HG03064 (cell line): ENCODE data around the gene DEFB129.
"Not testable (repeated sequence)": the region's sequence is repeated elsewhere in the genome, so short reads cannot be mapped to it uniquely, and the experiment has no call there.

ENCODE experiments used
- ATAC-seq: cut with Tn5 transposase; IDR thresholded peaks from one replicate; pipeline ENCODE4 v1.9.1; 2021; ENCODE audit warnings: low read depth; ENCODE audit not compliant: unreplicated experiment

Gene DEFB129

DNA sequence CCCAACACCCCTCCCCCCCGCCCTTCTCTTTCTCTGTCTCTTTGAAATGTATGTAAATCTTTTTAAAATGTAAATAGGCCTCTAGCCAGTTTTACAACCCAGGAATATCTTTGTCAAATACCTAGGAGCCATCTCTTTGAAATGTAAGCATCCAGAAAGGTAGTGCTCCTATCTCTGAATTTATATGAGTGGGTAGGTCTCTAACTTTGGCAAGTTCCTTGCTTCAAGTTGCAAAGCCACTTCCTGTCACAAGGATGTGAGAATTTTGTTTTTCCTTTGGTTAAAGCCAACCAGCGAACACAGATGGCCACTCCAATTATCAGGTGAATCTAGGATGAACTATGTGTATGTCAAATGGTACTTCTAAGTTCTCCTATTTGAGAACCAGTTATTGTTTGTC lies 24.3 kb downstream of the DEFB129 start:
- no peak for ATAC-seq

DNA sequence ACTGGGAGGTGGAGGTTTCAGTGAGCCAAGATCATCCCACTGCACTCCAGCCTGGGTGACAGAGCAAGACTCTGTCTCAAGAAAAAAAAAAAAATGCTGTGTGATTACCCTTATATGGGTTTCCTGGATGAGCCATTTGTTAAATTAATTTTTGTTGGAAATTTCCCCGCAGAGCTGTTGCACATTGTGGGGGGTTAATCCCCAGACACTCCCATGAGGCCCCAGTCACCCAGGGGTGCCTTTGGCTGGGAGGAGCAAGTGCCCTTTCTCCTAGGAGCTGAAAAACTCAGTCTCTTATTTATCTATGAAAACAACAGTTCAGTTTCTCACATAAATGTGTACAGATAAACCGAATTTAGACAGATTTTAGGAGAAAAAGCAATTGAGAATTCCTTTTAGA lies 25.7 kb downstream of the DEFB129 start:
- no peak for ATAC-seq

GRCh38 chr20:253447-253846 lies 26.4 kb downstream of the DEFB129 start:
- not testable (repeated sequence) for ATAC-seq

DNA sequence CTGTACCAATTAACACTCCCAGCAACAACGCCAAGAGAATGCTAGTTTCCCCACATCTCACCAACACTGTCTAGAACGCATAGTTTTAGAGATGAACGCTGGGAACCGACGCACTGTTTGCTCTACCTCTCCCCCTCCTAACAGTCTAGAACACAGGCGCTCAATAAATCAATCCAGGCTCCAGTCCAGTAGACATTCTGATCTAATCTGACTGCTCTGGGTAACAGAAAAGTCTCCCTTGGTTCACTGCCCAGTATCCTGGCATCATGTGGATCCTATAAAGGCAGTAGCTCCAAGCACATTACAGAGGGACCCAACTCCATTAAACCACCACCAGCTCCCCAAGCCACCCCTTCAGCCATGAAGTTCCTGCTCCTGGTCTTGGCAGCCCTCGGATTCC lies 30.4 kb downstream of the DEFB129 start, which contains the start of gene DEFB132:
Gene DEFB132 (plus strand): TSS at position 306 of the 400 bp plus-strand sequence. CDS start 55 bp downstream, at position 361.
- ATAC-seq = no peak

DNA sequence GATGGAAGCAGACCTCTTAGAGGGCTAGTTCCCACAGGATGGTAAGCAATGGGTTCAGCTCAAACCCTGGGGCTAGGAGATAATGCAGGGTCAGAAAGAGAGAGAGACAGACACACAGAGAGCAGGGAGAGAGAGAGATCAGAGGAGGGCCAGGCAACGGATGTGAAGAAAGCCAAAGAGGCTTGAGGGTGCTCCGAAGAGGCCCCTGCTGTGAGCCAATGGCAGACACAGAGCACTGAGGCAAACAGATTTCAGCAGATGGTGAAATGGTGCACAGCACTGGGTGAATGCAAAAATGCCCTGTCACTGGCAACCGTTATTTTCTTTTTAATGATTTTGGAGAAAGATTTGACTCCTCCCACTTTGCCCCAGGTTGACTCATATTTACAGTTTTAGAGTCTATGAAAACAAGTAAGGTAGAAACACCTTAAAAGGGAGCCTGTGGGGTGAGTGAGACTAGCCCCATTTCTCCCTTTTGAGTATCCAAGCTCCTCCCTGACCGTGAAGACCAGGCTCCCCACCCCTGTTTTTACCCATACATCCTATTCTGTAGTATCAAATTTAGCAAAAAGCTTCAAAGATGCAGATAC lies 31.3 kb downstream of the DEFB129 start:
- no peak for ATAC-seq

DNA sequence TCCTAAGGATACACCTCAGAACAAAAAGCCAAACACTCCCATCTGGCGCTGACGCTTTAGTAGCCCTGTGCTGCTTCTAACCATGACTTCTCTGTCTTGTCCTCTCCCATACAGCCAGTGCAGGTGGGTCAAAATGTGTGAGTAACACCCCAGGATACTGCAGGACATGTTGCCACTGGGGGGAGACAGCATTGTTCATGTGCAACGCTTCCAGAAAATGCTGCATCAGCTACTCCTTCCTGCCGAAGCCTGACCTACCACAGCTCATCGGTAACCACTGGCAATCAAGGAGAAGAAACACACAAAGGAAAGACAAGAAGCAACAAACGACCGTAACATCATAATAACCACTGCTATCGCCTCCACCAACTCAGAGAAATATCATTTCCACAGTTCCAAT lies 31.9 kb downstream of the DEFB129 start:
- ATAC-seq = no peak

DNA sequence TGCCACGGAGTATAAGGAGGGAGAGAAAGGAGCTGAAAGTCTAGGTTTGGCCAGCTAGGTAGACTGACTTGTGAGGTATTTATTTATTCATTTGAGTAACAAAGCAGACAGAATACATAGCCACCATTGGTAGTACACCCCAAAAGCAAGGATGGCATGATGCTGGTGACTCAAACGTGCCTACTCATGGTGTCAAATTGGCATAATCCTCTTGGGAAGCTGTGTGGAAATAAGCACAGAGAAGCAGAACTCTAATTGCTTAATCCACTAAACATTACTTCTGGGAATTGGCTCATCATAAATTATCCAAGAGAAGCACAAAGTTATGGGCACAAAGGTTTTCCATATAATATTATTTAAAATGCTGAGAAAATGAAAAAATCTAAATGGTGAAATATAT lies 32.9 kb downstream of the DEFB129 start:
- ATAC-seq = no peak

GRCh38 chr20:263701-264100 lies 36.6 kb downstream of the DEFB129 start:
- ATAC-seq = no peak

GRCh38 chr20:266596-267562 lies 39.8 kb downstream of the DEFB129 start:
- ATAC-seq = peak; percentile 75

DNA sequence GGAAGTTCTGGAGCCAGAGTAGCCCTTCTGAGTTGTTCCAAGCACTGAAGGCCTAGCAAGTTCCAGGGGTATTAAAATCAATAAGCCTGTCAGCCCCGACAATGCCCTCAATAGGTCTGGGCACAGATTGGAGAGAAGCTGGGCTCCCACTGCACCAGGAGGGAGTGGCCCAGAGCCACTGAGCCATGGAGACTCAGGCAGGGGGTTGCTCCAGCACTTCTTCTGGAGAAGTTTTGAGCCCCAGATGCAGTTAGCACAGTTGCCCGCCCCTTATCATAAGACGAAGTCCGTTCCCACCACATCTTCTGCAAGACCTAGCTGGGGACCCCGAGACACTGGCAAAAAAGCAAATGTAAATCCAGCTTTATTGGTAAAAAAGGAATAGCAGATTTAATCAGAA lies 43.5 kb downstream of the DEFB129 start:
- ATAC-seq = no peak

- ATAC-seq = no peak
Observed at GRCh38 chr20:271069-271468, 44.0 kb downstream of the DEFB129 start.

GRCh38 chr20:271528-271927 lies 44.5 kb downstream of the DEFB129 start:
- no peak for ATAC-seq

- no peak for ATAC-seq
Observed at GRCh38 chr20:272718-273117, 45.7 kb downstream of the DEFB129 start.

DNA sequence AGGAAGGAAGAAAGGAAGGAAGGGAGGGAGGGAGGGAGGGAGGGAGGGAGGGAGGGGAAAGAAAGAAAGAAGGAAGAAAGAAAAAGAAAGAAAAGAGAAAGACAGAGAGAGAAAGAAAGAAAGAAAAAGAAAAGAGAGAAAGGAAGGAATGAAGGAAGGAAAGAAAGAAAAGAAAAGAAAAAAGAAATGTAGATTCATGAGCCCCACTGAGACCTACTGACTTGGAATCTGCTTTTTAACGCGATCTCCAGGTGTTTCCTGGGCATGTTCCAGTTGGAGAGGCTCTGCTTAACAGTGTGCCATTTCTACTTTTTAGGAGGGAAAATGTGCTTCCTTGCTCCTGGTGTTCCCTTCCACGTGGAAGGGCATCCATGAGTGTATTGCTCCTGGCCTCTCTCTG lies 46.8 kb downstream of the DEFB129 start:
- no peak for ATAC-seq

GRCh38 chr20:275791-276190 lies 48.7 kb downstream of the DEFB129 start:
- ATAC-seq = no peak

DNA sequence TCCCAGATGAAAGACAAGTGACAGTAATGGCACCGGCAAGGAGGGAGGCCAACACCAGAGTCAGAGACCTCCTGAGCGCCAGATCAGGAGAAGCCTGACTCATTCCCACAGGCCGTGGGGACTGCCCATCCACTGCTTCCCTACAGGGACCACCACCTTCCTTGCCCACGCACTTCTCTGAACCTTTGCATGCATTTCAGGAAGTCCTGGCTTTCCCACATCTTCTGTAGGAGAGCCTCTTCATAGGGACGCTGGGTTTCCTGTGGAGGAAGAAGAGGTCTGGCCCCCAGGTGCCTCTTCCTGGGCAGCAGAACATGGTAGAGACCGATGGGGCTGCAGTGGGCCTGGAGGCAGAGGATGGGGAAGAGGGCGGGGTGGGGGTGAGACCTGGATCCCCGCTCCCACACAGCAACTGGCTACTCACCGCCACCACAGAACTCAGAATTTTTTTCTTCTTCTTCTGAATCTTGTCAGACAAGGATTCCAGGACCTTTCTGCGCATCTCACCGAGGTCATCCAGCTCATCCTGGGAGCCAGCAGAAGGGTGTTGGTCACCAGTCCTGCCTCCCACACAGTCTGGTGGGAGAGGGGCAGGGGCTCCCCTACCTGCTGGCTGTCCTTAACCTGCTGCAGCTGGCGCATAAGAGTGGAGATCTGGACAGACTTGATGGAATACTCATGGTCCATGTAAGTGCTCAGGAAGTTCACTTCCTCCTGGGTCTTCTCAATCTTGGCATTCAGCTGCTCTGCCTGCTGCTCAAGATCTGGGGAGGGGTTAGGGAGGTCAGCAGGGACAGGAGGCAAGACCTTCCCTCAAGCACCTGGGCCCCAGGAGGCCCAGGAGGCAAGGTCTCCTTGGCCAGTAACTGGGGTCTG lies 49.8 kb downstream of the DEFB129 start:
- ATAC-seq = no peak

- ATAC-seq = no peak
Observed at GRCh38 chr20:277496-277781, 50.4 kb downstream of the DEFB129 start.

GRCh38 chr20:278181-278580 lies 51.1 kb downstream of the DEFB129 start:
- no peak for ATAC-seq

DNA sequence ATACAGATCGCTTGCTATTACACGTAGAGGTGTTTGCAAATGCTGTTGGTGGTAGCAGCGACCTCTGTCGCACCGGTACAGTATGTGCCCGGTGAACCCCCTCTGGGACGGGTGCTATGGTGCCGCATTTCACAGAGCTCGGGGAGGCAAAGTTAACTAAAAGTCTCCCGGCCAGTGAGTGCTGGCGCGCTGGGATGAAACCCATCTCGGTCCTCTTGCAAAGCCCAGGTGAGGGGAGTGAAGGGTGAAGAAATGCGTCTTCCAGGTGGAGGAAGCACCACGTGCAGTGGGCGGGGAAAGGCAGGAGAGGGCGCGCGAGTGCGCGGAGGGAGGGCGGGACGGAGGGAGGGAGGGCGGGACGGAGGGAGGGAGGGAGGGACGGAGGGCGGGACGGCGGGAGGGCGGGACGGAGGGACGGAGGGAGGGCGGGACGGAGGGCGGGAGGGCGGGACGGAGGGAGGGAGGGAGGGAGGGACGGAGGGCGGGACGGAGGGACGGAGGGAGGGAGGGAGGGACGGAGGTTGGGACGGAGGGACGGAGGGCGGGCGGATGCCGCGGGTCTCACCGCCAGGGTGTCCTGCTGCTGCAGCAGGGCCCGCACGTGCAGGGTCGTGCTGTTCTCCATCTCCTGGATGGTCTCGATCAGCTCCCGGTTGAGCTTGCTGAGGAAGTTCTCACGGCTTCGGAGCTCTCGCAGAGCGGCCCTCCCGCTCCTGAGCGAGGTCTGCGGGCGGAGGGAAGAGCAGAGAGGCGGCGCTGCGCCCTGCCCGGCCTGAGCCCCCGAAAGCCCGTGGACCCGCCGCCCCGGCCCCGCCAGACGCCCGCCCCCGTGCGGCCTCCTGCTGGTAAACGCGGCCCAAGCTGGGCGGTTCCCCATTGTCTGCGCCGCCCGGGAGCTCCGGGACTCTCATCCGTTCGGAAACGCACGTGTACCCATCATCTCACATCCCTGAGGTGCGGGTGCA lies 51.8 kb downstream of the DEFB129 start:
- ATAC-seq = no peak
